Stomach smooth muscle (tissue), 2 donors: ENCODE data around the gene SMOC2.
A peak's percentile ranks its signal among the peaks of the same experiment; 100 is the strongest.

Experiments used
- H3K27ac ChIP-seq: one replicate; pipeline ENCODE4 v1.7.0; 2013; ENCODE audit warnings: mild to moderate bottlenecking, low read length, inconsistent platforms
- H3K27me3 ChIP-seq, 2 donors: one replicate each; pipeline ENCODE4 v1.7.0; 2013; ENCODE audit warnings: low read length in 2 of 2; ENCODE audit not compliant: insufficient read depth in 2 of 2, control insufficient read depth in 1 of 2
- H3K36me3 ChIP-seq, 2 donors: one replicate each; pipeline ENCODE4 v1.7.0; 2013; ENCODE audit warnings: low read length in 2 of 2; ENCODE audit not compliant: control insufficient read depth in 2 of 2, insufficient read depth in 2 of 2
- H3K4me1 ChIP-seq: one replicate; pipeline ENCODE4 v1.7.0; 2013; ENCODE audit warnings: low read length; ENCODE audit not compliant: control insufficient read depth, insufficient read depth
- H3K4me3 ChIP-seq, 2 donors: one replicate each; pipeline ENCODE4 v1.7.0; 2013; ENCODE audit warnings: low read length in 2 of 2
- H3K9ac ChIP-seq, 2 donors: one replicate each; pipeline ENCODE4 v1.7.0; 2013; ENCODE audit warnings: low read length in 2 of 2, mild to moderate bottlenecking in 1 of 2
- H3K9me3 ChIP-seq, 2 donors: one replicate each; pipeline ENCODE4 v1.7.0; 2013; ENCODE audit warnings: low read length in 2 of 2; ENCODE audit not compliant: control insufficient read depth in 2 of 2
- donor health status: healthy.
- donor health status: Pancreatic carcinoma.

Gene SMOC2, protein sequence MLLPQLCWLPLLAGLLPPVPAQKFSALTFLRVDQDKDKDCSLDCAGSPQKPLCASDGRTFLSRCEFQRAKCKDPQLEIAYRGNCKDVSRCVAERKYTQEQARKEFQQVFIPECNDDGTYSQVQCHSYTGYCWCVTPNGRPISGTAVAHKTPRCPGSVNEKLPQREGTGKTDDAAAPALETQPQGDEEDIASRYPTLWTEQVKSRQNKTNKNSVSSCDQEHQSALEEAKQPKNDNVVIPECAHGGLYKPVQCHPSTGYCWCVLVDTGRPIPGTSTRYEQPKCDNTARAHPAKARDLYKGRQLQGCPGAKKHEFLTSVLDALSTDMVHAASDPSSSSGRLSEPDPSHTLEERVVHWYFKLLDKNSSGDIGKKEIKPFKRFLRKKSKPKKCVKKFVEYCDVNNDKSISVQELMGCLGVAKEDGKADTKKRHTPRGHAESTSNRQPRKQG

DNA sequence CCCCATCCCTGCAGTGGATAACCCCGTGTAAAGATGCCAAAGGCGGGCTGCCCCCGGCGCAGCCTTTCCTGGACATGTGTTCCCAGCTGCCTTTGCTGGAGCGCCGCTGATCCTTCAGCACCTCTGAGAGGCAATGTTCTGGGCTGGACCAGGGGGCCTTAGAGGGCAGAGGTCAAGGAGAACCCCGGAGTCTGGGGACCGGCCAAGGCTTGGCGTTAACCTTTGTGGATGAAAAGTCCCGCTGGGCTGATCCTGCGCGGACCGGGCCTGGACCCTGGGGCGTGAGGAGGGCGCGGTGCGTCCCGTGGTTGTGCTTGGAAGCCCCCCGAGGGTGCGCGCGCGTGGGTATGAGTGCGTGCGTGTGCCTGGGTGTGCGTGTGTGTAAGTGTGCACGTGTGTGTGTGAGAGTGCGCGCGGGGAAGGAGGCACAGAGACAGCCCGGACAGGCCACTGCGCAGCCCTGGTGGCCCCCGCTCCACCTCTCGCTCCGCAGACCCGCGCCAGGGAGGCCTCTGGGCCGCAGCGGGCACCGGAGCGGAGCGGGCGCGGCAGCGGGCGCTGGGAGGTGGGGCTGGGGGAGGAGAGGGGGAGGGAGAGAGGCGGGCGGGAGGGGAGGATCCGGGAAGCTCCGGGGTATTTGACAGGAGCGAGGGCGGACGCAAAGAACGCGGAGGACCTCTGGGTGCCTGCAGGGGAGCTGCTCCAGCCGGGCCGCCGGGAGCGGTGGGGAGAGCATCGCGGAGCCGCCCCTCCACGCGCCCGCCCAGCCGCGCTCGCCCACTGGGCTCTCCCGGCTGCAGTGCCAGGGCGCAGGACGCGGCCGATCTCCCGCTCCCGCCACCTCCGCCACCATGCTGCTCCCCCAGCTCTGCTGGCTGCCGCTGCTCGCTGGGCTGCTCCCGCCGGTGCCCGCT is at the start of gene SMOC2:
TSS of gene SMOC2 (plus strand) at position 665 of the 914 bp plus-strand sequence. CDS start at position 852, 187 bp downstream.
- H3K4me3 ChIP-seq, result peak within 1 kb of the TSS; percentile 82 to 86
- H3K9me3 ChIP-seq, result no peaks in the 10 kb centered on the region
- H3K27me3 ChIP-seq, result no peaks in the 10 kb centered on the region
- peak within 1 kb of the TSS; percentile 70 to 86 for H3K9ac ChIP-seq
- H3K27ac ChIP-seq, result peak within 1 kb of the TSS; percentile 79
- peaks cover 26% of the 10 kb centered on the region for H3K4me1 ChIP-seq
- no peaks in the 10 kb centered on the region for H3K36me3 ChIP-seq

DNA sequence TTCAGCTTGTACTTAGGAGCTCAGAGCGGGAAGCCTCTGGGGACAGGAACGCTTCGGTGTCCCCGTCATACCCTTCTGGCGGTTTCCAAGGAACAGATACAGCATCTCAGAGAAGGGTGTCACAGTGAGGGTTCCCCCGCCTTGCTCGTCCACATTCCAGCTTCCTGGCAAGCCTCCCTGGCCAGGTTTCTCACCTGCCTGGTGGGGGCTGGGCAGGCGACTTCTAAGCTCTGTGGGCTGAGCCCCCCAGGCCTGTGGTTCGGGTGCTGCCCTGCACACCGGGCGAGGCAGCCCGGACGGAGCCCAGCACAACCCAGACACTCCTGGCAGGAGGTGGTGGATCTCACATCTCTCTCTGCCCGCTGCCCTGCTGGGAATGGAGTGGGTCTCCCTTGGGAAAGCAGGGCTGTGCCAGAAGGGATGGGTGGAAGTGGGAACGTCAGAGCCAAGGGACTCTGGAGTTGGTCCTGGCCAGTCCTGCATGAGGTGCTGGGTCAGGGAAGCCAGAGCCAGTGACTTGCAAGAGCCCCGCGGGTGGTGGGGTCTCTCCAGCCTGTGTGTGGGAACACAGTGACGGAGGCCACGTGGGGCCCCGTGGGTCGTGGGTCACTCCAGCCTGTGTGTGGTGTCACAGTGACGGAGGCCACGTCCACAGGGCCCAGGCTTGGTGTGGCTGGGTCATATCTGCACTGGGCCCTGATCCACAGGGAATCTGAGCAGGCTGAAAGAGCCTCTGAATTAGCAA is 47.7 kb upstream of the SMOC2 start:
- H3K9me3 ChIP-seq, result no peaks in the 10 kb centered on the region
- H3K36me3 ChIP-seq, result no peaks in the 10 kb centered on the region
- H3K4me3 ChIP-seq, result no peak overlapping the region
- peaks cover 0 to 2% of the 10 kb centered on the region in 2 donors for H3K27me3 ChIP-seq
- H3K9ac ChIP-seq, result no peak overlapping the region
- H3K27ac ChIP-seq, result no peak overlapping the region
- H3K4me1 ChIP-seq, result no peaks in the 10 kb centered on the region

DNA sequence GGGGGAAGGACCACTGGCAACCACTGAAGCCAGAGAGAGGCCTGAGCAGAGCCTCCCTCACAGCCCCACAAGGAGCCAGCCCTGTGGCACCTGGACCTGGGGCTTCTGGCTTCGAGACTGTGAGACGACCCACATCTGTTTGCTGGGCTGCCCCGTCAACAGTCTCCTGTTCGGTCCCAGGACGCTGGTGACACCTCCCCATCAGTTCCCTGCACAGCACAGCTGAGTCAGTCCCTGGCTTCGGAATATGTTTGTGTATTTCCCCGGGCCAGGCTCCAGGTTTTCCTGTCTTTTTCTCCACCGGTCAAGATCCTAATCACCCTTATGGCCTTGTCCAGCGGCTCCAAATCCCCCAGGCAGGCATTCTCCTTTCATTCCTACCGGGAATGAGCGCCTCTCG is 46.4 kb upstream of the SMOC2 start:
- Histone ChIP-seq H3K27ac (no peak overlapping the region), H3K4me3 (no peak overlapping the region), H3K4me1 (no peaks in the 10 kb centered on the region), H3K36me3 (no peaks in the 10 kb centered on the region), H3K9ac (no peak overlapping the region), H3K9me3 (no peaks in the 10 kb centered on the region), H3K27me3 (peaks cover 0 to 2% of the 10 kb centered on the region in 2 donors)

DNA sequence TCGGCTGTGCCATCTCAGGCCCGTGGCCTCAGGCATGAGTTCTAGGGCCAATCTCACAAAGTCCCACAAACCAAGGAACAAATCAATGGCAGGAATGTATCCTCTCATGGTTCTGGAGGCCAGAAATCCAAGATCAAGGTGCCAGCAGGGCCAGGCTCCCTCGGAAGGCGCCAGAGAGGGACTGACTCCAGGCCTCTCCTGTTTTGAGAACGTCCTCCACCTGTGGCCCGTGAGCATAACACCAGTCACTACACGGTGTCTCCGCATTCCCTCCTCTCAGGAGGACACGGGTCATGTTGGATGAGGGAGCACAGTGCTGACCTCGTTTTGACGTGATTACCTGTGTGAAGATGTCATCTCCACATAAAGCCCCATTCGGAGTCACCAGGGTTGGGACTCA is 45.0 kb upstream of the SMOC2 start:
- Histone ChIP-seq H3K9me3 (no peaks in the 10 kb centered on the region), H3K27me3 (peaks cover 0 to 2% of the 10 kb centered on the region in 2 donors), H3K27ac (no peak overlapping the region), H3K9ac (no peak overlapping the region), H3K4me3 (no peak overlapping the region), H3K36me3 (no peaks in the 10 kb centered on the region), H3K4me1 (no peaks in the 10 kb centered on the region)

DNA sequence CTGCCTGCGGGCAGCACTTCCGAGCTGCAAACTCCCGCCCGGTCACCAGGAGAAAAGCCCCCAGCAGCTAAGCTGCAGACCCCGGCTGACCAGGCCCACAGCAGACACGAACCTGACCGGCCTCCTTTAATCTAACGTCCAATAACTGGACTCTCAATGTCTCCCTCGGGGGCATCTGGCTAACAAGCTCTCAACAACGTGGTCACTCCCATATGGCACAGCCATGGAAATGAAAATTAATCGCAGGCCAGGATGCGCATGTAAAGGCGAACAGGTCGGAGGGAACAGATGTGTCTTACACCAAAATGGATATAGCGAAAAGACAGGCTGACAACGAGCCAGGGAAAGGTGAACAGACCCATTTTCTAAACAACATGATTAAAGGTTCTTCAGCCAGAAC is 44.4 kb upstream of the SMOC2 start:
- no peaks in the 10 kb centered on the region for H3K36me3 ChIP-seq
- no peak overlapping the region for H3K4me3 ChIP-seq
- no peak overlapping the region for H3K9ac ChIP-seq
- H3K9me3 ChIP-seq, result no peaks in the 10 kb centered on the region
- no peaks in the 10 kb centered on the region for H3K4me1 ChIP-seq
- H3K27me3 ChIP-seq, result peaks cover 0 to 2% of the 10 kb centered on the region in 2 donors
- no peak overlapping the region for H3K27ac ChIP-seq

- Histone ChIP-seq H3K9me3 (no peaks in the 10 kb centered on the region), H3K36me3 (no peaks in the 10 kb centered on the region), H3K9ac (no peak overlapping the region), H3K27ac (no peak overlapping the region), H3K4me3 (no peak overlapping the region), H3K27me3 (peaks cover 0 to 2% of the 10 kb centered on the region in 2 donors), H3K4me1 (no peaks in the 10 kb centered on the region)
Measured at GRCh38 chr6:168397012-168397411, 44.0 kb upstream of the SMOC2 start.

- Histone ChIP-seq H3K9me3 (no peaks in the 10 kb centered on the region), H3K4me3 (no peak overlapping the region), H3K4me1 (no peaks in the 10 kb centered on the region), H3K9ac (no peak overlapping the region), H3K27me3 (peaks cover 0 to 2% of the 10 kb centered on the region in 2 donors), H3K27ac (no peak overlapping the region), H3K36me3 (no peaks in the 10 kb centered on the region)
Measured at GRCh38 chr6:168400037-168400436, 40.9 kb upstream of the SMOC2 start.

DNA sequence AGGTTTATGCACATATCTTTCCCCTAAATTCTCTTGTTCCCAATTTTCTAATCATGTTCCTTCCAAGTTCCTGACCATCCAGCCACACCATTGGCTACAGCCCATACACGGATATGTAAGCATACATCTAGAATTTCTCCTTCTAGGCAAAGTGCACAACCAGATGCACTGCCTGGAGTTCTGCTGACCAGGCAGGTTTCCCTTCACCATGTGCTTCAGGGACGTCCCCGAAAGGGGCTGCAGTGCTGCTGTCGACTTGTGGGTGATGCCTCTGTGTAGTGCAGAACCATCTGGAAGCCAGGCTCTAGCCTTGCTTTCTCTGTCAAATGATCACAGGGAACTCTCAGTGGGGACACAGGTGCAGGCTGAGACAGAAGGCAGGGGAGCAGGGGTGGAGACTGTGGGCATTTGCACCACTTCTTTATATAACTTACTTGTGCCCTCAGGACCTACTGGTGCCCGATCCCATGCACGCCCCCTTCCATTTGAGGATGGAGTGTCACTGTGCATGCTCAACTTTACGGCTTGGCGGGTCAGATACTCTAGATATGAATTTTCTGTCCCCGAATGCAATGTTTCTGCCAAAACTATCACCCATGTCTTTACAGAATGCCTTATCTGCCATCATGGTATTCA is 37.5 kb upstream of the SMOC2 start:
- Histone ChIP-seq H3K27me3 (no peaks in the 10 kb centered on the region), H3K4me1 (no peaks in the 10 kb centered on the region), H3K27ac (no peak overlapping the region)

DNA sequence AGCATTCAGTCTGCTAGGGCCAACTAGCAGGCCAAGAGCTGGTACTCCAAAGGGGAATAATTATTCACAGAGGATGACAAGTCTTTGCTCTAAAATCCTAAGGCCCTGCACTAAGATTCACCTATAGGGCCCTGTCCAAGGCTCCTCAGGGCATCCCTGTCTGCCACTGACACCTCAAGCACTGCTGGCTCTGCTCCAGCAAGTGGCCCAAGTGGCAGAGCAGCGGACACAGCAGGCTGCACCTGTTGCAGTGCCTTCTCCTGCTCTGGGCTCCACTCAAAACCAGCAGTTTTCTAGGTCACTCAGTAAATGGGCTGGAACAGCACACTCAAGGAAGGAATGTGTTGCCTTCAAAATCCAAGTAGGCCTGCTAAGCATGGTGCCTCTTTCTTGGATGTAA is 36.4 kb upstream of the SMOC2 start:
- H3K9ac ChIP-seq, result no peak overlapping the region
- no peaks in the 10 kb centered on the region for H3K27me3 ChIP-seq
- no peaks in the 10 kb centered on the region for H3K9me3 ChIP-seq
- no peaks in the 10 kb centered on the region for H3K36me3 ChIP-seq
- no peaks in the 10 kb centered on the region for H3K4me1 ChIP-seq
- no peak overlapping the region for H3K27ac ChIP-seq
- no peak overlapping the region for H3K4me3 ChIP-seq

More for the DNA sequence above, 37.5 kb upstream of the SMOC2 start:
- Histone ChIP-seq H3K9me3 (no peaks in the 10 kb centered on the region), H3K36me3 (no peaks in the 10 kb centered on the region), H3K9ac (no peak overlapping the region), H3K4me3 (no peak overlapping the region)

DNA sequence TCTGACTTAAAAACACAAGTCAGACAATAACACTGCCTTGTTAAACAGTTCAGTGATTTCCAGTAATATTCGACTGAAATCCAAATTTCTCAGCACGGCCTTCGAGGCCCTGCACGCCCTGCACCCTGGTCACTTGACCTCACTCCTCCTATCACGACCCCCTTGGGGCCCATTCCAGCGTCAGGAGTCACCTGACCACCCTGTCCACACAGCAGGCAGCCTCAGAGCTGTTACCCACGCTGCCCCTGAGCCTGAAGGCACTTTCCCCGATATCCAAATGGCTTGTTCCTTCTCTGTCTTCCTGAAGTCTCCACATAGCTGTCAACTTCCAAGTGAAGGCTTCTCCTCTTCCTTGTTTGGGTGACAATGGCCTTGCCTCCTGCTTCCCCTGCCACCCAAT is 33.1 kb upstream of the SMOC2 start:
- H3K4me1 ChIP-seq, result no peaks in the 10 kb centered on the region
- no peak overlapping the region for H3K27ac ChIP-seq
- H3K9me3 ChIP-seq, result no peaks in the 10 kb centered on the region
- H3K27me3 ChIP-seq, result no peaks in the 10 kb centered on the region
- no peak overlapping the region for H3K4me3 ChIP-seq
- no peaks in the 10 kb centered on the region for H3K36me3 ChIP-seq
- no peak overlapping the region for H3K9ac ChIP-seq
